ENCODE measurements around the gene TRIM27. TPM values are rescaled to one million over a fixed set of nuclear protein-coding genes. Genes with fewer than 3 reads are reported as not detected.
A peak's percentile ranks its signal among the peaks of the same experiment; 100 is the strongest.

Gene TRIM27
- total RNA-seq, 1 donor from 2014 or later, result 54.5 TPM

DNA sequence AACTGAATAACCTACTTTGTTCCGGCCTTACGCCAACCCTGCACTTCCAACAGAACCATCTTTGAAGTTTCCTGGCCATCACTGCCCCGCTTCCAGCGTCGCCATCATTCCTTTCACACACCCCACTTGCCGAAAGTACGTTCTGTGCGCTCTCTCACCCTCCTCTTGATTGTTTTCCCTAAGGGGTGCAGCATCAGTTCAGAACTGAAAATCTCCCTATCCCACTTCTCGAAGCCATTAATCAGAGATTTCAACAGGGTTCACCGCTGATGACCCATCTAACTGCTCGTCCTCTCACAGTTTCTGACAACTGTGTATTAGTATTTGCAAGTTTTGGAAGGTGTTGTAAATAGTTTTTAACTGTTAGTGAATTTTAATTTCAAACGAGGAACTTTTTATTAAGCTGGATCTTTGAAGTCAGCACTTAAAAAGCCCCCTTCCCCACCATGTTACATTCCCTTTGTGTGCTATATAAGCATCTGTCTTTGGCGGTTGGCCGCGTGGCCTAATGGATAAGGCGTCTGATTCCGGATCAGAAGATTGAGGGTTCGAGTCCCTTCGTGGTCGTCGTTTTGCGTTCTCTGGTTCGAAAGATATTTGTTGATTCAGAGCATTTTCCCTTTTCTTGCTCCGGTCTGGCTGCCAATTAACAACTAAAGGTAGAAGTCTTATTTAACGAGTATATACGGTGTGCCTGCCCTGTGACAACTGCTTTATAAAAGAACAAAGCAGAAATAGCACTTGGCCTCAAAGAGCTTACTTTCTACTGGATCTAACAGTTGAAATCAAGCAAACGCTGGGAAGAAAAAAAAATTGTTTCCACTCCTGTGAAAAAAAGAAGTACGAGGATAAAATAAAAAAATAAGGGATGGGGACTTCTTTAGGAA lies 42.6 kb downstream of the TRIM27 start:
- Histone ChIP-seq H3K79me2 (ENCODE audit: insufficient read depth, low read length) (no peaks in the 10 kb centered on the region), H3K27ac (ENCODE audit: low read depth, low read length) (no peak overlapping the region), H3K4me1 (ENCODE audit: insufficient read depth, low read length) (no peaks in the 10 kb centered on the region), H3K36me3 (ENCODE audit: insufficient read depth, low read length) (no peaks in the 10 kb centered on the region), H3K9ac (ENCODE audit: low read length) (peak overlapping the region; percentile 79), H3K9me3 (ENCODE audit: insufficient read depth, low read depth, low read length) (no peaks in the 10 kb centered on the region), H3K4me2 (ENCODE audit: low read length) (peak overlapping the region; percentile 88), H3K27me3 (ENCODE audit: insufficient read depth, low read length) (peaks cover 13% of the 10 kb centered on the region), H4K20me1 (ENCODE audit: insufficient read depth, low read length) (no peaks in the 10 kb centered on the region), H3K4me3 (ENCODE audit: insufficient read depth, low read depth, low read length) (peak overlapping the region; percentile 82), H2AFZ (ENCODE audit: low read depth, low read length) (peak overlapping the region; percentile 79)
- TF ChIP-seq EZH2 (IDR thresholded peaks at IDR 0.05; ENCODE audit: insufficient read depth, low read length) (no peak), CTCF (IDR thresholded peaks at IDR 0.05; ENCODE audit: insufficient read depth, low read depth, low read length) (no peak)
- peaks cover 7% of the 10 kb centered on the region for H3K9me3 Mint-ChIP-seq (ENCODE audit: unreplicated experiment)
- H3K27me3 Mint-ChIP-seq (ENCODE audit: low read depth, unreplicated experiment), result peaks cover 18% of the 10 kb centered on the region
- FAIRE-seq (peak; percentile 55), DNase-seq (ENCODE audit: low read depth) (peak; percentile 34)
- peak overlapping the region; percentile 92 for H3K4me3 Mint-ChIP-seq (ENCODE audit: unreplicated experiment)
- no peaks in the 10 kb centered on the region for H3K36me3 Mint-ChIP-seq (ENCODE audit: low read depth, unreplicated experiment)
- no peaks in the 10 kb centered on the region for H3K4me1 Mint-ChIP-seq (ENCODE audit: low read depth, unreplicated experiment)
- peak overlapping the region; percentile 15 for H3K27ac Mint-ChIP-seq (ENCODE audit: unreplicated experiment)

GRCh38 chr6:28880519-28880893 lies 43.3 kb downstream of the TRIM27 start:
- Histone ChIP-seq H3K36me3 (ENCODE audit: insufficient read depth, low read length) (no peaks in the 10 kb centered on the region), H3K27me3 (ENCODE audit: insufficient read depth, low read length) (peaks cover 13% of the 10 kb centered on the region), H3K4me3 (ENCODE audit: insufficient read depth, low read depth, low read length) (peak overlapping the region; percentile 82), H3K27ac (ENCODE audit: low read depth, low read length) (no peak overlapping the region), H3K4me2 (ENCODE audit: low read length) (peak overlapping the region; percentile 88), H4K20me1 (ENCODE audit: insufficient read depth, low read length) (no peaks in the 10 kb centered on the region), H2AFZ (ENCODE audit: low read depth, low read length) (peak overlapping the region; percentile 79), H3K9ac (ENCODE audit: low read length) (peak overlapping the region; percentile 79), H3K4me1 (ENCODE audit: insufficient read depth, low read length) (no peaks in the 10 kb centered on the region), H3K79me2 (ENCODE audit: insufficient read depth, low read length) (no peaks in the 10 kb centered on the region), H3K9me3 (ENCODE audit: insufficient read depth, low read depth, low read length) (no peaks in the 10 kb centered on the region)
- Mint-ChIP-seq H3K27me3 (ENCODE audit: low read depth, unreplicated experiment) (peaks cover 20% of the 10 kb centered on the region), H3K4me3 (ENCODE audit: unreplicated experiment) (peak overlapping the region; percentile 92), H3K9me3 (ENCODE audit: unreplicated experiment) (peaks cover 7% of the 10 kb centered on the region), H3K27ac (ENCODE audit: unreplicated experiment) (peak overlapping the region; percentile 15), H3K4me1 (ENCODE audit: low read depth, unreplicated experiment) (no peaks in the 10 kb centered on the region), H3K36me3 (ENCODE audit: low read depth, unreplicated experiment) (no peaks in the 10 kb centered on the region)
- DNase-seq (ENCODE audit: low read depth) (no peak), FAIRE-seq (no peak)
- TF ChIP-seq CTCF (IDR thresholded peaks at IDR 0.05; ENCODE audit: insufficient read depth, low read depth, low read length) (no peak), EZH2 (IDR thresholded peaks at IDR 0.05; ENCODE audit: insufficient read depth, low read length) (no peak)

GRCh38 chr6:28876710-28877109 lies 47.1 kb downstream of the TRIM27 start:
- H3K27ac ChIP-seq (ENCODE audit: low read depth, low read length), result no peak overlapping the region
- peaks cover 11% of the 10 kb centered on the region for H3K27me3 ChIP-seq (ENCODE audit: insufficient read depth, low read length)
- H3K27me3 Mint-ChIP-seq (ENCODE audit: low read depth, unreplicated experiment), result peaks cover 25% of the 10 kb centered on the region
- no peak for FAIRE-seq
- H3K4me1 ChIP-seq (ENCODE audit: insufficient read depth, low read length), result no peaks in the 10 kb centered on the region
- H2AFZ ChIP-seq (ENCODE audit: low read depth, low read length), result no peak overlapping the region
- TF ChIP-seq CTCF (IDR thresholded peaks at IDR 0.05; ENCODE audit: insufficient read depth, low read depth, low read length) (no peak), EZH2 (IDR thresholded peaks at IDR 0.05; ENCODE audit: insufficient read depth, low read length) (no peak)
- no peaks in the 10 kb centered on the region for H3K36me3 ChIP-seq (ENCODE audit: insufficient read depth, low read length)
- no peaks in the 10 kb centered on the region for H3K9me3 Mint-ChIP-seq (ENCODE audit: unreplicated experiment)
- H3K79me2 ChIP-seq (ENCODE audit: insufficient read depth, low read length), result no peaks in the 10 kb centered on the region
- no peak overlapping the region for H3K9ac ChIP-seq (ENCODE audit: low read length)
- H3K4me3 ChIP-seq (ENCODE audit: insufficient read depth, low read depth, low read length), result no peak overlapping the region
- no peaks in the 10 kb centered on the region for H3K36me3 Mint-ChIP-seq (ENCODE audit: low read depth, unreplicated experiment)
- DNase-seq (ENCODE audit: low read depth), result no peak
- no peaks in the 10 kb centered on the region for H4K20me1 ChIP-seq (ENCODE audit: insufficient read depth, low read length)
- no peak overlapping the region for H3K4me2 ChIP-seq (ENCODE audit: low read length)
- no peak overlapping the region for H3K27ac Mint-ChIP-seq (ENCODE audit: unreplicated experiment)
- H3K4me3 Mint-ChIP-seq (ENCODE audit: unreplicated experiment), result no peak overlapping the region
- H3K4me1 Mint-ChIP-seq (ENCODE audit: low read depth, unreplicated experiment), result no peaks in the 10 kb centered on the region
- H3K9me3 ChIP-seq (ENCODE audit: insufficient read depth, low read depth, low read length), result no peaks in the 10 kb centered on the region
